ENCODE measurements around the gene RASGRP3.

DNA sequence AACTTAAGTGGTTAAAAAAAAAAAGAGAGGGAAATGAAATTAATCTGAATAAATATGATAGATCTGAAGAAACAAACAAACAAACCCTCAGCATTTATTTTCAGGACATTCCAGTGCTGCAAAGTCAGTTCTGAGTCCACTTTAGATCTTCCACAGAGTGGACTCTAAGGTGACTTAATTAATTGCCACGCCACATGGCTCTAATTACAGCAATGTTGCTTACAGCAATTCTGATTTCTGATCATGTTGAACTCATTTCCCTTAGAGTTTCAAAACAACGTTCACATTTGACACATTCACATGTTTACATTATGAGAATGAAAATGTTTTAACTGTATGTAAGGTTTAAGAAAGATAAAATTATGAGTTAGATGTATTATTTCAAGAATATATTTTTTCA is 38.6 kb upstream of the RASGRP3 start:
- TF ChIP-seq POLR2A (IDR thresholded peaks at IDR 0.05; ENCODE audit: low read depth) (no peak), EP300 (IDR thresholded peaks at IDR 0.05) (no peak)
- TF ChIP-seq, protein P1, sequence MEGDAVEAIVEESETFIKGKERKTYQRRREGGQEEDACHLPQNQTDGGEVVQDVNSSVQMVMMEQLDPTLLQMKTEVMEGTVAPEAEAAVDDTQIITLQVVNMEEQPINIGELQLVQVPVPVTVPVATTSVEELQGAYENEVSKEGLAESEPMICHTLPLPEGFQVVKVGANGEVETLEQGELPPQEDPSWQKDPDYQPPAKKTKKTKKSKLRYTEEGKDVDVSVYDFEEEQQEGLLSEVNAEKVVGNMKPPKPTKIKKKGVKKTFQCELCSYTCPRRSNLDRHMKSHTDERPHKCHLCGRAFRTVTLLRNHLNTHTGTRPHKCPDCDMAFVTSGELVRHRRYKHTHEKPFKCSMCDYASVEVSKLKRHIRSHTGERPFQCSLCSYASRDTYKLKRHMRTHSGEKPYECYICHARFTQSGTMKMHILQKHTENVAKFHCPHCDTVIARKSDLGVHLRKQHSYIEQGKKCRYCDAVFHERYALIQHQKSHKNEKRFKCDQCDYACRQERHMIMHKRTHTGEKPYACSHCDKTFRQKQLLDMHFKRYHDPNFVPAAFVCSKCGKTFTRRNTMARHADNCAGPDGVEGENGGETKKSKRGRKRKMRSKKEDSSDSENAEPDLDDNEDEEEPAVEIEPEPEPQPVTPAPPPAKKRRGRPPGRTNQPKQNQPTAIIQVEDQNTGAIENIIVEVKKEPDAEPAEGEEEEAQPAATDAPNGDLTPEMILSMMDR (IDR thresholded peaks at IDR 0.05): no peak
